HepG2 (cell line): Measurements from ENCODE around the gene CNPY4. TPM values are rescaled to one million over a fixed set of nuclear protein-coding genes. Genes with fewer than 3 reads are reported as not detected.

Source experiments
- ATAC-seq: fragments of 200-7000 bp; cut with Tn5 transposase; 3 replicates; pipeline ENCODE4 v1.9.1; 2020; ENCODE audit warnings: mild to moderate bottlenecking, moderate library complexity
- BruUV-seq: library from RNA; stranded (reverse); fragments of 400-500 nt; replicated peaks from 2 replicates; lab custom pipeline; 2021; lab: Mats Ljungman, UMichigan
- CTCF ChIA-PET: fragments of 300-600 bp; formaldehyde crosslinking; extraction: SDS; loops from one replicate; lab custom pipeline; 2021; ENCODE audit warnings: low total read pairs, inconsistent platforms, low intra/inter-chr PET ratio; lab: Yijun Ruan, JAX
- POLR2A ChIA-PET: fragments of 350-600 bp; sonication (Branson Sonifier 250); formaldehyde crosslinking; loops from one replicate; lab custom pipeline; 2020; ENCODE audit warnings: antibody characterized with exemption, inconsistent platforms; lab: Yijun Ruan, JAX
- DNase-seq: peaks from one replicate; pipeline ENCODE4 v3.0.0-alpha.2; 2015; ENCODE audit warnings: low spot score
- FAIRE-seq: peaks from 3 replicates; lab custom pipeline; 2011; peaks lifted over from hg19 to GRCh38; lab: Jason Lieb, UNC
- H2AFZ ChIP-seq: one replicate; pipeline ENCODE4 v1.6.1; 2011; ENCODE audit warnings: low read length, inconsistent platforms
- H3K27ac ChIP-seq: fragments of 300-600 bp; 3 replicates; pipeline ENCODE4 v1.8.0; 2011; ENCODE audit warnings: mixed run types, mild to moderate bottlenecking, mixed read lengths, low read length, inconsistent platforms; ENCODE audit not compliant: insufficient read depth; ENCODE audit errors: extremely low read length
- H3K27me3 ChIP-seq, 2 experiments: fragments of 200-600 bp in 1 of 2; 2 replicates in 1 of 2; 3 replicates in 1 of 2; pipeline versions ENCODE4 v1.6.0 to v1.8.0; 2011; ENCODE audit warnings: low read length in 2 of 2, mild to moderate bottlenecking in 2 of 2, moderate library complexity in 2 of 2, inconsistent platforms in 1 of 2; ENCODE audit not compliant: insufficient read depth in 2 of 2, control insufficient read depth in 1 of 2
- H3K36me3 ChIP-seq, 2 experiments: fragments of 200-600 bp in 1 of 2; replicated peaks in 1 of 2; 2 replicates in 1 of 2; 3 replicates in 1 of 2; pipeline versions ENCODE4 v1.5.1 to v1.8.0; 2011; ENCODE audit warnings: low read length in 2 of 2, inconsistent platforms in 1 of 2; ENCODE audit not compliant: insufficient read depth in 2 of 2, control insufficient read depth in 1 of 2
- H3K4me1 ChIP-seq: 2 replicates; pipeline ENCODE4 v1.5.1; 2012; ENCODE audit warnings: low read length, inconsistent platforms; ENCODE audit not compliant: insufficient read depth
- H3K4me2 ChIP-seq: 2 replicates; pipeline ENCODE4 v1.6.0; 2011; ENCODE audit warnings: low read depth, low read length, inconsistent platforms
- H3K4me3 ChIP-seq, 3 experiments: fragments of 200-600 bp in 1 of 3; sonication (generic), shearing (Covaris generic) in 1 of 3; replicated peaks in 1 of 3; 2 replicates each; pipeline ENCODE4 v1.5.1; 2011 to 2016; ENCODE audit warnings: low read length in 3 of 3, inconsistent platforms in 2 of 3, low read depth in 2 of 3, mild to moderate bottlenecking in 2 of 3, control low read depth in 1 of 3, mixed read lengths in 1 of 3; ENCODE audit not compliant: insufficient read depth in 1 of 3
- H3K79me2 ChIP-seq: one replicate; pipeline ENCODE4 v1.6.1; 2011; ENCODE audit warnings: low read length, inconsistent platforms; ENCODE audit not compliant: insufficient read depth
- H3K9ac ChIP-seq: 2 replicates; pipeline ENCODE4 v1.6.0; 2011; ENCODE audit warnings: mild to moderate bottlenecking, low read depth, low read length, inconsistent platforms; ENCODE audit not compliant: insufficient read depth
- H3K9me3 ChIP-seq: 2 replicates; pipeline ENCODE4 v1.5.1; 2012; ENCODE audit warnings: mild to moderate bottlenecking, low read length
- H4K20me1 ChIP-seq: 2 replicates; pipeline ENCODE4 v1.6.0; 2011; ENCODE audit warnings: inconsistent platforms, mild to moderate bottlenecking, low read length, moderate library complexity; ENCODE audit not compliant: insufficient read depth
- ZC3H13 ChIP-seq: sonication (generic); formaldehyde crosslinking; IDR thresholded peaks from 2 replicates; pipeline ENCODE4 v1.8.1; 2023; ENCODE audit warnings: mild to moderate bottlenecking, missing genetic modification reagents, moderate library complexity
- ZGPAT ChIP-seq: IDR thresholded peaks from 2 replicates; pipeline ENCODE4 v1.6.1; 2016; ENCODE audit warnings: mild to moderate bottlenecking
- WGBS: methylation state at CpG from one replicate; pipeline ENCODE4 v1.1.6; 2017; ENCODE audit warnings: low lambda C conversion rate; 5-methylcytosine and 5-hydroxymethylcytosine counted together
- in situ Hi-C: cut with HindIII; loops from 2 replicates; pipeline ENCODE4 v1.10.0; 2017; ENCODE audit warnings: low pct_unique_long_range_greater_than_20kb; ENCODE audit not compliant: extremely low pct_ligation_motif_present
- intact Hi-C: fragments of 100-400 bp; cut with micrococcal nuclease; formaldehyde crosslinking; loops from one replicate; pipeline ENCODE4 v1.10.0; 2022; ENCODE audit not compliant: unreplicated experiment
- polyA plus RNA-seq, 8 experiments: library from polyadenylated mRNA; depleted of rRNA in 3 of 8; stranded (reverse) in 7 of 8; unstranded in 1 of 8; fragments of >200 nt; fragmentation: Illumina TruSeq in 4 of 8; extraction: Trizol in 4 of 8; gene quantifications; 2 replicates each; pipeline versions ENCODE4 v1.2.1 to v1.2.3, GENCODE V29; 2011 to 2016; ENCODE audit warnings: low read depth in 4 of 8, missing spikeins in 1 of 8, mixed read lengths in 1 of 8; ENCODE audit not compliant: insufficient read depth in 1 of 8
- total RNA-seq, 5 experiments: library from RNA; depleted of rRNA; stranded (reverse); fragments of >200 nt; fragmentation: Illumina TruSeq; extraction: Trizol; gene quantifications; 2 replicates each; pipeline ENCODE4 v1.2.3, GENCODE V29; 2016; ENCODE audit warnings: low read depth in 1 of 5
- TF ChIP-seq, protein P1 (sequence below): sonication (generic); formaldehyde crosslinking; IDR thresholded peaks from 2 replicates; pipeline ENCODE4 v1.4.0; 2020; ENCODE audit warnings: missing genetic modification reagents
- TF ChIP-seq, protein P2 (sequence below): sonication (generic); formaldehyde crosslinking; IDR thresholded peaks from 2 replicates; pipeline ENCODE4 v1.8.1; 2022; ENCODE audit warnings: mild to moderate bottlenecking, missing genetic modification reagents
- TF ChIP-seq, protein P3 (sequence below): sonication (generic); formaldehyde crosslinking; IDR thresholded peaks from 2 replicates; pipeline ENCODE4 v1.5.0; 2020; ENCODE audit warnings: mild to moderate bottlenecking, missing genetic modification reagents

The CNPY4 gene
- total and polyA plus RNA-seq, 2 of the 13 experiments (the other 11 are each of a cell fraction or from before 2014, with no cell fraction given) = 6.2 to 12.7 TPM

DNA sequence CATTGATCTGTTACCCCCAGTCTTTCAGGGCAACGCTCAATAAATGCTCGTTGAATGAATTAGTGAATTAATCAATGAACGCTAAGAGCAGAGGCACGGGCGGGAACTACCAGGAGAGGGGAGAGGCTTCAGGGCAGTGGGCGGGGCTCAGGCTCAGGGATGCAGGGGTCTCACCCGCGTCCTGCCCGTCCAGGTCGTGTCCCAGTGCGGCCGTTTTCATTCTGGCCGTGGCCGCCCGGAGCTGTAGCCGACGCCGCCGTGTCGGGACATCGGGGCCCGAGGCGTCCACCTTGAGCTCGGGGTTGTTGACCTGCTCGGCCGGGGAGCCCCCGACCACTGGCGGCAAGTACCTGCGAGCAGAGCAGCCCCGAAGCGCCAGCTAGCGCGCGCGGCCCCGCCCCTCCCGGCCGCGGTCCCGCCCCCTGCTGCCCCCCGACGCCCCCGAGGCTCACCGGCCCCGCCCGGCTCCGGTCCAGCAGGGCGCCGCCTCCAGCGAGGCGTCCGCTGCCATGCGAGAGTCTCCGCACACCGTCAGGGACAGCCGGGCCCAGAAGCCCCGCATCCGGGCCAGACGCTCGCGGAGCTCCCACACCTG is 51.8 kb downstream of the CNPY4 start (continued):
- no peak for TF ChIP-seq ZGPAT (CRISPR knock-in tag)
- TF ChIP-seq, protein P1, sequence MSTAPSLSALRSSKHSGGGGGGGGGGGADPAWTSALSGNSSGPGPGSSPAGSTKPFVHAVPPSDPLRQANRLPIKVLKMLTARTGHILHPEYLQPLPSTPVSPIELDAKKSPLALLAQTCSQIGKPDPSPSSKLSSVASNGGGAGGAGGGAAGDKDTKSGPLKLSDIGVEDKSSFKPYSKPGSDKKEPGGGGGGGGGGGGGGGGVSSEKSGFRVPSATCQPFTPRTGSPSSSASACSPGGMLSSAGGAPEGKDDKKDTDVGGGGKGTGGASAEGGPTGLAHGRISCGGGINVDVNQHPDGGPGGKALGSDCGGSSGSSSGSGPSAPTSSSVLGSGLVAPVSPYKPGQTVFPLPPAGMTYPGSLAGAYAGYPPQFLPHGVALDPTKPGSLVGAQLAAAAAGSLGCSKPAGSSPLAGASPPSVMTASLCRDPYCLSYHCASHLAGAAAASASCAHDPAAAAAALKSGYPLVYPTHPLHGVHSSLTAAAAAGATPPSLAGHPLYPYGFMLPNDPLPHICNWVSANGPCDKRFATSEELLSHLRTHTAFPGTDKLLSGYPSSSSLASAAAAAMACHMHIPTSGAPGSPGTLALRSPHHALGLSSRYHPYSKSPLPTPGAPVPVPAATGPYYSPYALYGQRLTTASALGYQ (CRISPR knock-in tag) = no peak

DNA sequence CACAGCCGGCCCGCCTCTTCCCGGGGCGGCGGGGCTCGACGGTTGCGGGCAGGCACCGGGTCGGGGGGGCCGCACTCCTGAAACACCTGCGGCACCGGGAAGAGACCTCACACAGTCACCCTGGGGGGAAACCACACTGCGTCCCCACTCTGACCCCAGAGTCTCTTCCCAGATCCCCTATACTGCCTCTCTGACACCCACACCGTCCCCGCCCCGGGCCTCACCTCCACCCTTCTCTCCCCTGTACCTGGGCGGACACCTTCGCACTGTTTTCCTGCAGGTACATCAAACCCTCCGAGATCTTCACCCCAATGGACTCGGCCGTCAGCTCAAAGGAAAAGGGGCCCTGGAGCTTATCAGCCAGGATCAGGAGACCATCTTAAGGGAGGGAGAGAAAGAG is 52.4 kb downstream of the CNPY4 start:
- TF ChIP-seq, protein P2, sequence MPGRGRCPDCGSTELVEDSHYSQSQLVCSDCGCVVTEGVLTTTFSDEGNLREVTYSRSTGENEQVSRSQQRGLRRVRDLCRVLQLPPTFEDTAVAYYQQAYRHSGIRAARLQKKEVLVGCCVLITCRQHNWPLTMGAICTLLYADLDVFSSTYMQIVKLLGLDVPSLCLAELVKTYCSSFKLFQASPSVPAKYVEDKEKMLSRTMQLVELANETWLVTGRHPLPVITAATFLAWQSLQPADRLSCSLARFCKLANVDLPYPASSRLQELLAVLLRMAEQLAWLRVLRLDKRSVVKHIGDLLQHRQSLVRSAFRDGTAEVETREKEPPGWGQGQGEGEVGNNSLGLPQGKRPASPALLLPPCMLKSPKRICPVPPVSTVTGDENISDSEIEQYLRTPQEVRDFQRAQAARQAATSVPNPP (CRISPR knock-in tag) = no peak
- TF ChIP-seq, protein P3, sequence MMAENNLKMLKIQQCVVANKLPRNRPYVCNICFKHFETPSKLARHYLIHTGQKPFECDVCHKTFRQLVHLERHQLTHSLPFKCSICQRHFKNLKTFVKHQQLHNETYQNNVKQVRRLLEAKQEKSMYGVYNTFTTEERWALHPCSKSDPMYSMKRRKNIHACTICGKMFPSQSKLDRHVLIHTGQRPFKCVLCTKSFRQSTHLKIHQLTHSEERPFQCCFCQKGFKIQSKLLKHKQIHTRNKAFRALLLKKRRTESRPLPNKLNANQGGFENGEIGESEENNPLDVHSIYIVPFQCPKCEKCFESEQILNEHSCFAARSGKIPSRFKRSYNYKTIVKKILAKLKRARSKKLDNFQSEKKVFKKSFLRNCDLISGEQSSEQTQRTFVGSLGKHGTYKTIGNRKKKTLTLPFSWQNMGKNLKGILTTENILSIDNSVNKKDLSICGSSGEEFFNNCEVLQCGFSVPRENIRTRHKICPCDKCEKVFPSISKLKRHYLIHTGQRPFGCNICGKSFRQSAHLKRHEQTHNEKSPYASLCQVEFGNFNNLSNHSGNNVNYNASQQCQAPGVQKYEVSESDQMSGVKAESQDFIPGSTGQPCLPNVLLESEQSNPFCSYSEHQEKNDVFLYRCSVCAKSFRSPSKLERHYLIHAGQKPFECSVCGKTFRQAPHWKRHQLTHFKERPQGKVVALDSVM (CRISPR knock-in tag) = no peak
- no peak for TF ChIP-seq ZC3H13
- TF ChIP-seq, all 625 proteins: peak for 0
- intact Hi-C loops (no loop called here), in situ Hi-C loops (no loop called here)
- Histone ChIP-seq H4K20me1 (no peaks in the 10 kb centered on the region), H3K4me2 (no peak overlapping the region), H3K27ac (no peak overlapping the region), H3K79me2 (no peaks in the 10 kb centered on the region), H3K27me3 (peaks cover 3 to 38% of the 10 kb centered on the region in 2 experiments; a peak in 4 of 5 replicates), H3K4me1 (peaks cover 48% of the 10 kb centered on the region), H3K4me3 (no peak overlapping the region; a peak in 1 of 6 replicates), H3K9me3 (no peaks in the 10 kb centered on the region), H3K36me3 (no peaks in the 10 kb centered on the region), H2AFZ (no peak overlapping the region), H3K9ac (no peak overlapping the region)
- POLR2A ChIA-PET = no interaction called here
- CTCF ChIA-PET = no interaction called here
- no peak for FAIRE-seq
- WGBS = 65% methylated on average over 9 of the region's 22 CpGs
- no peak; the same call in 2 of the 3 replicates for ATAC-seq
- no TSS peak for BruUV-seq
- DNase-seq = no peak
